ENCODE measurements around the gene PLEKHG4. TPM values are rescaled to one million over a fixed set of nuclear protein-coding genes. Genes with fewer than 3 reads are reported as not detected.

Gene PLEKHG4
- total and polyA plus RNA-seq, 9 of the 15 experiments (the other 6 are each of a cell fraction or from before 2014, with no cell fraction given), result 3.7 to 36.8 (median 17.9) TPM

GRCh38 chr16:67244387-67245185 lies 34.7 kb upstream of the PLEKHG4 start (continued):
- TF ChIP-seq PHF21A (IDR thresholded peaks at IDR 0.05; ENCODE audit: borderline replicate concordance, low read depth) (no peak), ATF6 (CRISPR knock-in tag; IDR thresholded peaks at IDR 0.05) (no peak), TFAM (CRISPR knock-in tag; conservative IDR thresholded peaks at IDR 0.05) (no peak), ZNF347 (CRISPR knock-in tag; IDR thresholded peaks at IDR 0.05; ENCODE audit: low read depth) (no peak), CBX8 (IDR thresholded peaks at IDR 0.05; ENCODE audit: borderline replicate concordance, extremely low read depth, low read depth, low read length, poor library complexity, severe bottlenecking) (no peak), NEUROD1 (IDR thresholded peaks at IDR 0.05; ENCODE audit: borderline replicate concordance, low read depth, low read length, partially characterized antibody) (no peak), ZBTB1 (CRISPR knock-in tag; IDR thresholded peaks at IDR 0.05; ENCODE audit: borderline replicate concordance, low read depth) (no peak), HBP1 (CRISPR knock-in tag; IDR thresholded peaks at IDR 0.05) (no peak), COPS2 (conservative IDR thresholded peaks at IDR 0.05) (no peak), RBM17 (IDR thresholded peaks at IDR 0.05; ENCODE audit: borderline replicate concordance, low read depth, low read length) (no peak), ELK1 (CRISPR knock-in tag; IDR thresholded peaks at IDR 0.05) (no peak)
- TF ChIP-seq, protein P1, sequence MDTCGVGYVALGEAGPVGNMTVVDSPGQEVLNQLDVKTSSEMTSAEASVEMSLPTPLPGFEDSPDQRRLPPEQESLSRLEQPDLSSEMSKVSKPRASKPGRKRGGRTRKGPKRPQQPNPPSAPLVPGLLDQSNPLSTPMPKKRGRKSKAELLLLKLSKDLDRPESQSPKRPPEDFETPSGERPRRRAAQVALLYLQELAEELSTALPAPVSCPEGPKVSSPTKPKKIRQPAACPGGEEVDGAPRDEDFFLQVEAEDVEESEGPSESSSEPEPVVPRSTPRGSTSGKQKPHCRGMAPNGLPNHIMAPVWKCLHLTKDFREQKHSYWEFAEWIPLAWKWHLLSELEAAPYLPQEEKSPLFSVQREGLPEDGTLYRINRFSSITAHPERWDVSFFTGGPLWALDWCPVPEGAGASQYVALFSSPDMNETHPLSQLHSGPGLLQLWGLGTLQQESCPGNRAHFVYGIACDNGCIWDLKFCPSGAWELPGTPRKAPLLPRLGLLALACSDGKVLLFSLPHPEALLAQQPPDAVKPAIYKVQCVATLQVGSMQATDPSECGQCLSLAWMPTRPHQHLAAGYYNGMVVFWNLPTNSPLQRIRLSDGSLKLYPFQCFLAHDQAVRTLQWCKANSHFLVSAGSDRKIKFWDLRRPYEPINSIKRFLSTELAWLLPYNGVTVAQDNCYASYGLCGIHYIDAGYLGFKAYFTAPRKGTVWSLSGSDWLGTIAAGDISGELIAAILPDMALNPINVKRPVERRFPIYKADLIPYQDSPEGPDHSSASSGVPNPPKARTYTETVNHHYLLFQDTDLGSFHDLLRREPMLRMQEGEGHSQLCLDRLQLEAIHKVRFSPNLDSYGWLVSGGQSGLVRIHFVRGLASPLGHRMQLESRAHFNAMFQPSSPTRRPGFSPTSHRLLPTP (IDR thresholded peaks at IDR 0.05; ENCODE audit: borderline replicate concordance, extremely low read depth, insufficient read length), result no peak
